T-helper 2 cell (primary cell): ENCODE results near the gene ARSG.
"Not testable (repeated sequence)": the region's sequence is repeated elsewhere in the genome, so short reads cannot be mapped to it uniquely, and the experiment has no call there.

Source experiments
- DNase-seq, 5 experiments: peaks; one replicate each; pipeline versions ENCODE4 v3.0.0 to v3.0.0-alpha.2; 2012 to 2022

Gene ARSG

DNA sequence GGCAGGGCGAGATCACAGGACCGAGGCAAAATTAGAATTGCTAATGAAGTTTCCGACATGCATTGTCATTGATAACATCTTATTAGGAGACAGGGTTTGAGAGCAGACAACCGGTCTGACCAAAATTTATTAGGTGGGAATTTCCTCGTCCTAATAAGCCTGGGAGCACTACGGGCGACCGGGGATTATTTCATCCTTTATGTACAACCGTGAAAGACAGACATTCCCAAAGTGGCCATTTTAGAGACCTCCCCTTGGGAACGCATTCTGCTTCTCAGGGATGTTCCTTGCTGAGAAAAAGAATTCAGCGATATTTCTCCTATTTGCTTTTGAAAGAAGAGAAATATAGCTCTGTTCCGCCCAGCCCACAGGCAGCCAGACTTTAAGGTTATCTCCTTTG lies 40.6 kb downstream of the ARSG start:
- not testable (repeated sequence) for DNase-seq

DNA sequence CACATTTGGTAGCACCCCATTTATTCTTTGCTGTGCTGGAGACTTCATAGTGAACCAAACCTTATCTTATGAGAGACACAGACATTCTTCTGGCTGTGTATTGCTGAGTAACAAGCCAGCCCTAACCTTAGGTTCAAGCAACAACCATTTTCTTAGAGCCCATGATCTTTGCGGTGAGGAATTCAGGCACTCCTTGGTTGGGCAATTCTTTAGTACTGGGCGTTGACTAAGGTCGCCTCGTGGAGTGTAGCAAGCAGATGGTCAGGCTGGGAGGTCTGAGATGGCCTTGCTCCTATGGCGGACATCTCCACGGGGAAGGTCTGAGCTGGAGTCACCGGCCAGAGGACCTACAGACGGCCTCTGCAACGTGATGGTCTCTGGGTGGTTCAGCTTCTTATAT lies 43.1 kb downstream of the ARSG start:
- DNase-seq = no peak

DNA sequence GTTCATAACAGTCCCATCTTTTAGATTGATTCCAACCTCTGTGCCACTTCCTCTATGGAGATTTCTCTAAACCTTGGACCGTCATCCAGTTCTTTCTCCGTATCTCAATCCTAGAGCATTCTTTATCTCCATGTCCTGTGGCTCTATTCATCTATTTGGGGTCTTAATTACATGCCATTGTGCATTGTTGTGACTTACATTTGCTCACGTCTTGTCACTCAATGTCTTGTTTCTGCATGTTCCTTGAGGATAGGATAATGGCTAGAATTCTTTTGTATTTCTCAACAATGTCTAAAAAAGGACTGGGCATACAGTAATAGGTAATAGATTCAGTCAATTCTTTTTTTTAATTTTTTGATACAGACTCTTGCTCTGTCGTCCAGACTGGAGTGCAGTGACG lies 50.2 kb downstream of the ARSG start:
- DNase-seq = no peak

DNA sequence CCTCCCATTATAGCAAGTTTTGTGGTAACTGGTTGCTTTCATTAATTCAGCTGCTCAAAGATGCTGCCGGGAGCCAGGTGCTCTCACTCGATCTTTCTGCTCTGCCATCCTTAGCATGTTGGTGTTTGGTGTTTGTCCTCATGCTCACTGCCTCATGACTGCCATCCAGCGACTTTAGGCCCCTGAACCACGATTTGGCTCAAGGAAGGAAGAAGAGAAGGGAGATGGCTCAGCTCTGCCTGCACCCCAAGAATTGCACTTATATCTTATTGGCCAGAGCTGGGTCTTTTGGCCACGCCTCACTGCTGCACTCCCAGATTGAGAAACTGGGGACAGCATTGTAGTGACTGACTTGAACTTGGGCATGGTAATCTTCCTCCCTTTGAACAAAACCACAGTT lies 52.7 kb downstream of the ARSG start:
- peak in 1 of 5 experiments; percentile 39 for DNase-seq

DNA sequence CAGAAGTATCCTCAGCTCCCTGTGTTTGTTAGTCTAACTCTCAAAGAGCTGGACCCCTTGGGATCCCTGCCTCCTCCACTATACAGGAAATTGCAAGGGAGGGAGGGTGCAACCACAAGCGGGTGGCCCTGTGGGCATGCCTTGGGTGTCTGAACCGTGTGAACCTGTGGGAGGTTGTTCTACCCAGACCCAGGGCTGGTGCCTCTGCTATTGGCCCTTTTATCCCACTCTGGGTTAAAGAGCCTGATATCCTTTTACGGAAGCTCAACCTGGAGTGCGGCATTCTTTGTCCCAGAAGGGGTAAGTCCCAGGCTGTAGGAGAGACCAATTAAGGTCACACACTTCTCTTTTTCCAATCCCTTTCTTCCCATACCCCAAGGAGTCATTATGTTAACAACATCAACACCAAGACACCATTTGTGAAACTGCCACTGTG lies 53.4 kb downstream of the ARSG start:
- DNase-seq = peak in 3 of 5 experiments; percentile 25 to 80 (median 70)

DNA sequence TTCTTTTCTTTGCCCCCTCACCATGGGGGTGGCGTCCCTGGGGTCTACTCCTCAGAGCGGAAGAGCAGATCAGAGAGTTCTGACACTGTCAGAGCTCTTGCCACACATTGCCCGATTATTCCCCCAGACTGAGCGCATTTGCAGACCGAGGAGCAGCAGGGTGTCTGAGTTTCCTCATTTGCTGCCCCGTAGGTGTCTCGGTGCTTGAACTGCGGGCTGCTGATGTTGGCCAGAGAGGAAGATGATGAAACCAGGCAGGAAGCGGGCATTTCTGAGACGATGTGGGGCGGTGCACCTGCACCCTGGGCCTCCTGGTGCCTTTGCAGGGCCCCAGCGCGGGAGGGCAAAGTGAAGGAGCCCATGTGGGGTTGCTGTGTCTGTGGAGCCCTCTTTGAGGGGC lies 55.2 kb downstream of the ARSG start:
- peak; percentile 16 to 96 (median 63) for DNase-seq

DNA sequence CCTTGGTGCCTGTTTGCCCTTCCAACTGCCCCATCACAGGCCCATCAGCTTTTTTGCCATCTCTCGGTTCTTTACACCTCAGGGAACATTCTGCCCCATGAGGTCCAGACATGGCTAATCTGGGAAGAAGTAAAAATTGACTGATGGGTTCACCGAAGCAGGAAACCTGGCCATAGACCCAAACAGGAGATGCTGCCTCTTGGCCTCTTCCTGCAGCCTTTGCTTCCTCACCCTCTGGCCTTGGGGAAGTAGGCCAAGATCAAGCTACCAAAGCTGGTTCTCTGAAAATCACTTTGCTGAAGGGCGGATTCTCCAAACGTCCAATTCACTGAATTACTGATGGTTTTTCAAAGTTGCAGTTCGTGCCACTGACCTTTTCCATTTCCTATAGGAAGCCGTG lies 56.1 kb downstream of the ARSG start:
- DNase-seq = no peak

DNA sequence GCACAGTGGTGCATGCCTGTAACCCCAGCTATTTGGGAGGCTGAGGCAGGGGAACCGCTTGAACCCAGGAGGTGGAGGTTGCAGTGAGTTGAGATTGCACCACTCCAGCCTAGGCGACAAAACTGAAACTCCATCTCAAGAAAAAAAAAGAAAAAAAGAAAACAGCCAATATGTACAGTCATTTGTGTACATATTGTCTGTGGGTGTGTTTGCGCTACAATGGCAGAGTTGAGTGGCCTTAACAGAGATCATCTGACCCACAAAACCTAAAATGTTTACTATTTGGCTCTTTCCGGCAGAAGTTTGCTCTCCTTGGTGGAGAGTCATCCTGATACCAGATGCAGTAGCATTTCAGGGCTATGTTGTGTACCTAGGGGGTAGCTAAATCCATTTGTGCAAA lies 57.9 kb downstream of the ARSG start:
- peak in 1 of 5 experiments; percentile 97 for DNase-seq

DNA sequence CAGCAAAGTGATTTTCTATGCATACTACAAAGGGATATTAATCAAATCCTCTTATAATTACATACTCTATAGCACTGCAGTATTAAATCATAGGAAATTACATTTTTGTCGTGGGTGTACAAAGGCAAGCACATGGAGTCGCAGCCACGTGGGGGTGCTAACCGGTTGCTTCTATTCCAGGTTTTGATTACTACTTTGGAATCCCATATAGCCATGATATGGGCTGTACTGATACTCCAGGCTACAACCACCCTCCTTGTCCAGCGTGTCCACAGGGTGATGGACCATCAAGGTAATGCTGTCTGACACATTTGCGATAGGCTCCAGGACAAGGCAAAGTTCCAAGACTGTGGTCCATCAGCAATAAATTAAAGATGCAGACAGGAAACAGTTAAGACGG lies 60.1 kb downstream of the ARSG start:
- no peak for DNase-seq

DNA sequence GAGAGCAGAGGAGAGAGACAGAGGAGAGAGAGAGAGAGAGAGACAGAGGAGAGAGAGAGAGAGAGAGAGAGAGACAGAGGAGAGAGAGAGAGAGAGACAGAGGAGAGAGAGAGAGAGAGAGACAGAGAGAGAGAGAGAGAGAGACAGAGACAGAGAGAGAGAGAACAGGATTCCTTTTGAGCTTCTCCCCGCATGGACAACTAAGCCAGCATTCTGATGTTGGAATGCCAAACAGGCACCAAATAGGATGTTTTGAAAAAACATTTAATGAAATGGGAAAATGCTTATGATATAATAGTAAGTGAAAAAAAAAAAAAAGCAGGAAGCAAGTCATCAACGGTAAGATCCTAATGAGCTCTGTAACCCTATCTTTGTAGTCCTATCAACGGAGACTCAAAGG lies 60.7 kb downstream of the ARSG start:
- no peak for DNase-seq

DNA sequence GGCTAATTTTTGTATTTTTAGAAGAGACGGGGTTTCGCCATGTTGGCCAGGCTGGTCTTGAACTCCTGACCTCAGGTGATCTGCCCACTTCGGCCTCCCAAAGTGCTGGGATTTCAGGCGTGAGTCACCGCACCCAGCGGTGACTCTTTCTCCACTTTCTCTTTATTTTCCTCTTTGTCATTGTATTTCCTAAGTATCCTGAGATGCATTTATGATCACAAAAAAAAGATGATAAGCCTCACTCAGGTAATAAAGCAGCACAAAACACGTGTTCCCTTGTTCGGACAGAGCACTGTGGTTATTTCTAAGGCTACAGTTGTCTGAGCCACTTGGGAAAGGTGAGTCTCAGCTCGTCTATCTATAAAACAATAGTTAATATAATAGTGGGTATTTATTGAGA lies 61.4 kb downstream of the ARSG start:
- DNase-seq = not testable (repeated sequence)

DNA sequence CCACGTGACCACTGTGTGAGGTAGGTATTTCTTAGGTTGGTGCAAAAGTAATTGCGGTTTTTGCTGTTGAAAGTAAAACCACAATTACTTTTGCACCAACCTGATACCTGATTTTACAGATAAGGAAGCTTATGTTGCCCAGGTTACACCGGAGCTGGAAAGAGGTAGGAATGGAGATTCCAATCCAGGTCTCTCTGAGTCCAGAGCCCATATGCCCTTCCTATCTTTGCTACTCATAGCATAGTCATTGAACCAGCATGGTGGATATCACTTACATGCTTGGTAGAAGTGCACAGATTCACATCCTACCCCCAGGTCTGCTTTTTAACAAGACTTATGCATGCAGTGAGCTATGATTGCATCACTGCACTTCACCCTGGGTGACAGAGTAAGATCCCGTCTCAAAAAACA lies 61.8 kb downstream of the ARSG start:
- DNase-seq = peak in 2 of 5 experiments; percentile 43 to 87

DNA sequence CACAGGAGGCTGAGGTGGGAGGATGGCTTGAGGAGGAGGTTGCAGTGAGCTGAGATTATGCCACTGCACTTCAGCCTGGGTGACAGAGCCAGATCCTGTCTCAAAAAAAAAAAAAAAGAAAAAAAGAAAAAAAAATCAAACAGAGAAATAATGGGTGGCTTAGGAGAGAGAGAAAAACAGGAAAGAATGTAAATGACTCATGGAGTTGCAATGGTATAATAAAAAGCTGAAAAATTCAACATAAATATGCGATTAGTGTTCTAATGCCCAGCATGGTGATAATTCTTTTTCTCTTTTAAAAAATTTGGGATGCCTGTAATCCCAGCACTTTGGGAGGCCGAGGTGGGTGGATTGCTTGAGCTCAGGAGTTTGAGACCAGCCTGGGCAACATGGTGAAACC lies 63.0 kb downstream of the ARSG start:
- DNase-seq = not testable (repeated sequence)

DNA sequence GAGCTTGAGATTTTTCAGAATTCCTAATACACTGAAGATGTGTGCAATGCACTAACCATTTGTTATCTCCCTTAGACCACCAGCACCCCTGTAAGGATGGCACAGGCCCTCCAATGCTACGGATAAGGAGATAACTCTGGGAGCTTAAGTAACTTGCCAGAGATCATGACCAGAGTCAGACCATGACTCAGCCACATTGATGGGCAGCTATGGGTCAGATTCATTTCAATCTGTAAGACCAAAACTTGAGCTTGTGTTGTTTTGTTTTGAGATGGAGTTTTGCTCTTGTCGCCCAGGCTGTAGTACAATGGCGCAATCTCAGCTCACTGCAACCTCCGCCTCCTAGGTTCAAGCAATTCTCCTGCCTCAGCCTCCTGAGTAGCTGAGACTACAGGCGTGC lies 63.8 kb downstream of the ARSG start:
- DNase-seq = not testable (repeated sequence)

DNA sequence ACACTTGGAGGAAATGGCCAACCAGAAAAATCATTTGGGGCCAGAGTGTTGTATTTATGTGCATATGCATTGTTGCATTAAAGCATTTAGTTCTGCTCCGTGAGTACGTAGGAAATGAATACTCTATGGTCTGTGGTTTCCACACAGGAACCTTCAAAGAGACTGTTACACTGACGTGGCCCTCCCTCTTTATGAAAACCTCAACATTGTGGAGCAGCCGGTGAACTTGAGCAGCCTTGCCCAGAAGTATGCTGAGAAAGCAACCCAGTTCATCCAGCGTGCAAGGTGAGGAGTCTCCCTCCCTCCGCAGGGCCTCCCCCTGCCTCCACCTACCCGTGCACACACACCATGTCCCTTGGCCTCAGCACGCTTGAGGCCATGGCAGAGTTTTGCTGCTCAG lies 65.2 kb downstream of the ARSG start:
- DNase-seq = peak in 4 of 5 experiments; percentile 25 to 99 (median 64)

DNA sequence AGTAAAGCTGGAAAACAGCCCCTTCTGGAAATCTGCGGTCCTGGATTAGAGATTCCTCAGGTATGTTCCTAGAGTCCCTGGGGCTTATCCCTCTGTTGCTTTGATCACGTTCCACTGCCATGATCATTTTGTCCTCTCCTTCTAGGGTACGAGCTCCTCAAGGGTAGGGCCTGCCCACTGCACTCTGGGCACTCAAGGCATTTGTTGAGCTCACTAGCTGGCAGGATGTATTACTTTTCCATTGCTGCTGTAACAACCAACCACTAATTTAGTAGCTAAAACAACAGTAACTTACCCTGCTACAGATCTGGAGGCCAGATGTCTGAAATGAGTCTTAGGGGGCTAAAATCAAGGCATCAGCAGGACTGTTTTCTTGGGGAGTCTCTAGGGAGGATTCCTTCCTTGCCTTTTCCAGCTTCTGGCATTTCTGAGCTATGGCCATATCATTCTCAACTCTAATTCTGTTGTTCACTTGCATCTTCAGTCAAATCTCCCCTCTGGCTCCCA lies 65.7 kb downstream of the ARSG start:
- DNase-seq = peak in 1 of 5 experiments; percentile 80

DNA sequence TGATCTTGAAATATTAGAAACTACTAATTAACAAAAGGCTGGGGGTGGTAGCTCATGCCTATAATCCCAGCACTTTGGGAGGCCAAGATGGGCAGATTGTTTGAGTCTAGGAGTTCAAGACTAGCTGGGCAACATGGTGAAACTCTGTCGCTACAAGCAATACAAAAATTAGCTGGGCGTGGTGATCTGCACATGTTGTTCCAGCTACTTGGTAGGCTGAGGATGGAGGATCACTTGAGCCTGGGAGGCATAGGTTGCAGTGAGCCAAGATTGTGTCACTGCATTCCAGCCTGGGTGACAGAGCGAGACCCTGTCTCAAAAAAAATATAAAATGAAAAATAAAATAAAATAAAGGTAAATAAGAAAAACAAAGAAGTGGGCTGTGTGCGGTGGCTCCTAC lies 66.6 kb downstream of the ARSG start:
- DNase-seq = no peak

DNA sequence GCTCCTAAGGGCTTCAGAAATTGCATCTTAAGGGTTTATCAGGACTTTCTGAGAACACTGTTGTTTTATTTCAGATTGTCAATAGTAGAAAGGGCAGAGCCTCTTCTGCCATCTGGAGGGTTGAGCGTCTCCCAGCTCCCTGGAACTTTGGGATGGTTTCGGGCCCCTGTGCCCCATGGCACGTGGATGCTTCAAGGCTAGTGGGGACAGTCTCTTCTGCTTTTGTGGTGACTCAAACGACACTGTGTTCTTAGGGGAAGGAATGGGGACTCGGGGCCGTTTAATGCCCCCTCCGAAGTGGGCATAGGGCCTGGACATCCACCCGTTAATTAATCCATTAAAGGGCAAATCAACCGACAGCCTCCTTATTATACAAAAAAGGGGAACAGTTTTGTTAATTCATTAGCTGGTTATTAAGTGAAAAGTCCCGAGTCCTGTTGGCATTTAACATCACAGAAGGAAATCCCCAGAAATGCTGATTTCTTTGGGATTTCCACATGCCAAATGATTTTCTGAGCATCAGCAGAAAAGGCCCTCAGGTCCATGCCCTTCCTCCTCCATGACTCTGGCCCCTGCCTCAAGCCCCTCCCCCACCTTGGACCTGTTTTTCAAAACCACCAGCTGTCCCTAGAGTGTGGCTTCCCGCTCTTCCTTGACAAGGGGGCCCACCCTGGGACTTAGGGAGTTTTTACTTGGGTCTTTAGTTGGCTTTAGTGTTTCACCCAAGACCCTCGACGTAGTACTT lies 68.7 kb downstream of the ARSG start:
- DNase-seq = no peak

DNA sequence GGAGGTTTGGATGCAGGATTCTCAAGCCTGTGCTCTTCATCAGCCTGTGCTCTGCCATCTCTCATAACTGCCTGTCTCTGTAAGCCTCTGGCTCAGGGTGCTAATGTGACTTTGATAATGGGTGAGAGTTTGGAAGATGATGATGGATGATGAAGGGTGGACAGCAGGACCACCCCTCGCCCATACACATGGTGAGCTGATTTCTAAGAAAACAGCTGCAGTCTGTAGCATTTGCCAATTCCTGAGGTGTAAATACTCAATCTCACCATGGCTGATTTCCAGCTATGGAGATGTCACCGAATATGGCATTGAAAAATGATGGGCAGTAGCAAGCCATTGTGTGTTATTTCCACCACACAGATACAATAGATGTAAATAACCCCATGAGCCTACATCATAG lies 74.2 kb downstream of the ARSG start:
- no peak for DNase-seq

DNA sequence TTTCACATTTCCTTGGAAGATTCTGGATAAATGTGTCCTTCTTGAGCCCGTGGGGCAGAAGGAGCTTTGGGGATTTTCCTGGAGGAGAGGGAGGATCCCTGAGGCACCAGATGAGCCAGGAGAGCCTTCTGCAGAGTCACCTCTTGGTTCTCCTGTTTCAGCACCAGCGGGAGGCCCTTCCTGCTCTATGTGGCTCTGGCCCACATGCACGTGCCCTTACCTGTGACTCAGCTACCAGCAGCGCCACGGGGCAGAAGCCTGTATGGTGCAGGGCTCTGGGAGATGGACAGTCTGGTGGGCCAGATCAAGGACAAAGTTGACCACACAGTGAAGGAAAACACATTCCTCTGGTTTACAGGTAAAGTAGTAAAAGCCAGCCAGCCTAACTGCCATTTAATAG lies 77.1 kb downstream of the ARSG start:
- DNase-seq = no peak

DNA sequence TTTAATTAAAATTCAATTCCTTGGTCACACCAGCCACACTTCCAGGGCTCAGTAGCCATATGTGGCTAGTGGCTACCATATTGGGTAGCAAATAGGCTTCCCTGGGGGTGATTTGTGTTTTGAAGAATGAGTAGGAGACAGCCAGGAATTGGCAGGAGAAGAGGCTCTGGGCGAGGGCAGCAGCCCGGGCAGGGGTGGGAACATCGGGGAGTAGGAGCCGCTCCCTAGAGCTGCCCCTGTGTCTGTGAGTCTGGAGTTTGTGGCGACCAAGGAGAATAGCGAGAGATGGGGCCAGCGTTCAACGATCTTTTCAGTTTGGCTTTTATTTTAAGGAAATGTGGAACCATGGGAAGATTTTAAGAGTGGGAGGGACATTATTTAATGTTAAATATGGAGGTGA lies 84.3 kb downstream of the ARSG start:
- no peak for DNase-seq

DNA sequence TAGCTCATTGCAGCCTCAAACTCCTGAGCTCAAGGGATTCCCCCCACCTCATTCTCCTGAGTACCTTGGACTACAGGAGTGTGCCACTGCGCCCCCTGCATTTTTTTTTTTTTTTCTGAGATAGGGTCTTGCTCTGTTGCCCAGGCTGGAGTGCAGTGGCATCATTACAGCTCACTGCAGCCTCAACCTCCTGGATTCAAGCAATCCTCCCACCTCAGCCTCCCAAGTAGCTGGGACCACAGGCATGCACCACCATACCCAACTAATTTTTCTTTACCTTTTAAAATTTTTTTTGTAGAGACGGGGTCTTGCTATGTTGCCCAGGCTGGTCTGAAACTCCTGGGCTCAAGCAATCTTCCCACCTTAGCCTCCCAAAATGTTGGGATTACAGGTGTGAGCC lies 84.9 kb downstream of the ARSG start:
- DNase-seq = not testable (repeated sequence)

DNA sequence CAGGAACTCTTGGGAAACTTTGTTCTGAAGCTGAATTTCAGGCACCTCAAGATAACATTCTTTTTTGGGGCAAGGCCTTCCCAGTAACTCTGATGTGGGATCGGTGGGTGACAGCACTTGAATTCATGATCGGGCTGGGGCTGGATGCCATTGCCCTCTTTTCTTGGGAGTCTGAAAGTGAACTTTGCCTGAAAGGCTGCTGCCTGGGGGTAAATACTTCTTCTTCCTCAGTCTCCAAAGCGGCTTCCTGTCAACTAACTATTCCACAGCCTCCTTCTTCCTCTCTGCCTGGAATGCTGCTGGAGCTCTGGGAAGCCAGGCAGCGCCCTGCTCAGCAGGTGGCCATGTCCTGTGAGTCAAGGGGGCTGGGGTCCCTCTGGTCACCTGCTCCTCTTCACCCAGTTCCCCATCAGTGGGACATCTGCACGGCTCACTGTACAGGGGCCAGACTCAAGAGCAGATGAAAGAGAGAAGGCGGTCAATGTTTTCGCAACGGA lies 86.5 kb downstream of the ARSG start:
- no peak for DNase-seq
